Keratinocyte (primary cell): ENCODE measurements around the gene TINAG. TPM values are rescaled to one million over a fixed set of nuclear protein-coding genes. Genes with fewer than 3 reads are reported as not detected.

Source experiments
- DNase-seq: peaks from one replicate; pipeline ENCODE4 v3.0.0-alpha.2; 2011; ENCODE audit warnings: low read depth, missing footprints, low spot score
- FAIRE-seq: peaks from 2 replicates; lab custom pipeline; 2011; peaks lifted over from hg19 to GRCh38; lab: Jason Lieb, UNC
- H2AFZ ChIP-seq: 2 replicates; pipeline ENCODE4 v1.6.0; 2012; ENCODE audit warnings: low read length, control low read depth, inconsistent platforms; ENCODE audit not compliant: control insufficient read depth
- H3K27ac ChIP-seq: 2 replicates; pipeline ENCODE4 v1.5.1; 2011; ENCODE audit warnings: low read length; ENCODE audit not compliant: control insufficient read depth, insufficient read depth
- H3K27me3 ChIP-seq: 3 replicates; pipeline ENCODE4 v1.6.0; 2011; ENCODE audit warnings: low read length; ENCODE audit not compliant: control insufficient read depth, insufficient read depth; ENCODE audit errors: extremely low read depth
- H3K36me3 ChIP-seq, 2 experiments: 2 replicates in 1 of 2; 3 replicates in 1 of 2; pipeline ENCODE4 v1.5.1; 2011; ENCODE audit warnings: low read length in 2 of 2, mild to moderate bottlenecking in 1 of 2; ENCODE audit not compliant: control insufficient read depth in 2 of 2, insufficient read depth in 2 of 2; ENCODE audit errors: extremely low read depth in 1 of 2
- H3K4me1 ChIP-seq: 3 replicates; pipeline ENCODE4 v1.5.1; 2011; ENCODE audit warnings: low read length; ENCODE audit not compliant: control insufficient read depth, insufficient read depth; ENCODE audit errors: extremely low read depth
- H3K4me2 ChIP-seq: 3 replicates; pipeline ENCODE4 v1.6.0; 2011; ENCODE audit warnings: low read depth, low read length; ENCODE audit not compliant: control insufficient read depth, insufficient read depth; ENCODE audit errors: extremely low read depth
- H3K4me3 ChIP-seq, 3 experiments: fragments of 200-600 bp in 1 of 3; sonication (generic) in 1 of 3; 2 replicates in 2 of 3; 3 replicates in 1 of 3; pipeline ENCODE4 v1.5.1; 2011 to 2016; ENCODE audit warnings: low read length in 3 of 3, mild to moderate bottlenecking in 3 of 3, control low read depth in 2 of 3, inconsistent platforms in 1 of 3, low read depth in 1 of 3, mixed read lengths in 1 of 3, mixed run types in 1 of 3, moderate library complexity in 1 of 3; ENCODE audit not compliant: control insufficient read depth in 2 of 3, insufficient read depth in 2 of 3; ENCODE audit errors: extremely low read depth in 1 of 3
- H3K79me2 ChIP-seq: 2 replicates; pipeline ENCODE4 v1.6.0; 2012; ENCODE audit warnings: low read length; ENCODE audit not compliant: control insufficient read depth, insufficient read depth
- H3K9ac ChIP-seq: 3 replicates; pipeline ENCODE4 v1.6.0; 2011; ENCODE audit warnings: low read length; ENCODE audit not compliant: control insufficient read depth, insufficient read depth; ENCODE audit errors: extremely low read depth
- H3K9me1 ChIP-seq: 3 replicates; pipeline ENCODE4 v1.6.0; 2011; ENCODE audit warnings: low read length; ENCODE audit not compliant: control insufficient read depth, insufficient read depth; ENCODE audit errors: extremely low read depth
- H3K9me3 ChIP-seq: 2 replicates; pipeline ENCODE4 v1.5.1; 2012; ENCODE audit warnings: low read depth, low read length; ENCODE audit not compliant: control insufficient read depth
- H4K20me1 ChIP-seq: 3 replicates; pipeline ENCODE4 v1.6.0; 2011; ENCODE audit warnings: low read length; ENCODE audit not compliant: control insufficient read depth, insufficient read depth; ENCODE audit errors: extremely low read depth
- CTCF ChIP-seq, 3 experiments: IDR thresholded peaks in 1 of 3; conservative IDR thresholded peaks in 1 of 3; optimal IDR thresholded peaks in 1 of 3; 2 replicates in 2 of 3; 3 replicates in 1 of 3; pipeline versions ENCODE3 to v1.5.1; 2011; ENCODE audit warnings: low read length in 3 of 3, mild to moderate bottlenecking in 3 of 3, moderate library complexity in 2 of 3, control low read depth in 1 of 3, inconsistent platforms in 1 of 3; ENCODE audit not compliant: insufficient read depth in 2 of 3; ENCODE audit errors: extremely low read depth in 1 of 3
- EZH2 ChIP-seq: IDR thresholded peaks from one replicate; pipeline ENCODE4 v1.6.1; 2012; ENCODE audit warnings: inconsistent platforms, mild to moderate bottlenecking, low read length, moderate library complexity
- dilution Hi-C: fragments of 300-500 bp; cut with MboI; formaldehyde crosslinking; loops from one replicate; pipeline ENCODE4 v1.7.0; 2020; ENCODE audit warnings: low sequenced_read_pairs; ENCODE audit not compliant: extremely low pct_ligation_motif_present
- polyA plus RNA-seq, 5 experiments: library from polyadenylated mRNA; depleted of rRNA in 3 of 5; stranded (reverse) in 3 of 5; stranded (forward) in 1 of 5; unstranded in 1 of 5; fragments of >200 nt; gene quantifications; 1 replicate in 1 of 5; 2 replicates in 3 of 5; 3 replicates in 1 of 5; pipeline versions ENCODE4 v1.2.1 to v1.2.3, GENCODE V29; 2011 to 2012; ENCODE audit warnings: missing spikeins in 2 of 5, low read depth in 1 of 5, low replicate concordance in 1 of 5

The TINAG gene
- polyA plus RNA-seq, 1 donor (not counting 4 experiments of a cell fraction or from before 2014, with no cell fraction given): not detected

- H3K9me3 ChIP-seq: no peaks in the 10 kb centered on the region
- no peaks in the 10 kb centered on the region for H3K79me2 ChIP-seq
- no peak for DNase-seq
- H3K4me3 ChIP-seq: no peak overlapping the region
- TF ChIP-seq EZH2: no peak
- TF ChIP-seq CTCF (optimal IDR thresholded peaks at IDR 0.05 in 1 of 3, IDR thresholded peaks at IDR 0.05 in 1 of 3, conservative IDR thresholded peaks at IDR 0.05 in 1 of 3; ENCODE audit: extremely low read depth in 1 of 3, insufficient read depth in 2 of 3, low read length in 3 of 3): no peak
- no peaks in the 10 kb centered on the region for H4K20me1 ChIP-seq
- H3K27me3 ChIP-seq: no peaks in the 10 kb centered on the region
- dilution Hi-C loops: no loop called here
- no peak overlapping the region for H3K9ac ChIP-seq
- no peaks in the 10 kb centered on the region for H3K4me1 ChIP-seq
- H3K36me3 ChIP-seq: no peaks in the 10 kb centered on the region
- H3K27ac ChIP-seq: no peak overlapping the region
- H3K4me2 ChIP-seq: peak overlapping the region; percentile 18
- no peaks in the 10 kb centered on the region for H3K9me1 ChIP-seq
- H2AFZ ChIP-seq: peak overlapping the region; percentile 41
- FAIRE-seq: no peak
These were observed 83.3 kb downstream of the TINAG start for GRCh38 chr6:54391577-54391976.

GRCh38 chr6:54403096-54403495 lies 94.9 kb downstream of the TINAG start:
- Histone ChIP-seq H3K36me3 (no peaks in the 10 kb centered on the region), H3K27me3 (no peaks in the 10 kb centered on the region), H3K79me2 (no peaks in the 10 kb centered on the region), H3K27ac (no peak overlapping the region), H3K9me1 (no peaks in the 10 kb centered on the region), H3K4me1 (no peaks in the 10 kb centered on the region), H3K9me3 (no peaks in the 10 kb centered on the region), H3K9ac (no peak overlapping the region), H3K4me2 (no peak overlapping the region), H2AFZ (no peak overlapping the region), H3K4me3 (no peak overlapping the region), H4K20me1 (no peaks in the 10 kb centered on the region)
- DNase-seq (no peak), FAIRE-seq (no peak)
- dilution Hi-C loops: no loop called here
- TF ChIP-seq CTCF (optimal IDR thresholded peaks at IDR 0.05 in 1 of 3, IDR thresholded peaks at IDR 0.05 in 1 of 3, conservative IDR thresholded peaks at IDR 0.05 in 1 of 3; ENCODE audit: extremely low read depth in 1 of 3, insufficient read depth in 2 of 3, low read length in 3 of 3) (no peak), EZH2 (no peak)
